ENCODE data around the gene HSPA1A.
"Not testable (repeated sequence)": the region's sequence is repeated elsewhere in the genome, so short reads cannot be mapped to it uniquely, and the experiment has no call there.

The HSPA1A gene

GRCh38 chr6:31808599-31808998 lies 6.7 kb upstream of the HSPA1A start:
- not testable (repeated sequence) for H3K27me3 Mint-ChIP-seq; ATAC-seq (replicated peaks); DNase-seq; H3K27ac Mint-ChIP-seq; H3K9me3 Mint-ChIP-seq
- Mint-ChIP-seq H3K36me3 (ENCODE audit: insufficient read depth) (peaks cover 21% of the 10 kb centered on the region), H3K4me3 (peak overlapping the region in 1 of 2 donors; percentile 17), H3K4me1 (ENCODE audit: low read depth in 2 of 2) (peaks cover 26 to 28% of the 10 kb centered on the region in 2 donors)

GRCh38 chr6:31811645-31812044 lies 3.7 kb upstream of the HSPA1A start:
- no peaks in the 10 kb centered on the region for H3K9me3 Mint-ChIP-seq

GRCh38 chr6:31813465-31813849 lies 1.9 kb upstream of the HSPA1A start:
- H3K4me3 Mint-ChIP-seq: peak overlapping the region; percentile 94 to 97
- H3K36me3 Mint-ChIP-seq (ENCODE audit: insufficient read depth): peaks cover 19% of the 10 kb centered on the region
- DNase-seq (no peak), ATAC-seq (replicated peaks) (no peak)
- peaks cover 29 to 34% of the 10 kb centered on the region in 2 donors for H3K4me1 Mint-ChIP-seq (ENCODE audit: low read depth in 2 of 2)
- H3K9me3 Mint-ChIP-seq: no peaks in the 10 kb centered on the region
- H3K27ac Mint-ChIP-seq: peak overlapping the region; percentile 65 to 86
- H3K27me3 Mint-ChIP-seq: no peaks in the 10 kb centered on the region

More at GRCh38 chr6:31811645-31812044, 3.7 kb upstream of the HSPA1A start:
- ATAC-seq (replicated peaks) (no peak), DNase-seq (no peak)
- Mint-ChIP-seq H3K4me3 (no peak overlapping the region), H3K27me3 (no peaks in the 10 kb centered on the region), H3K4me1 (ENCODE audit: low read depth in 2 of 2) (peaks cover 24 to 28% of the 10 kb centered on the region in 2 donors), H3K27ac (no peak overlapping the region), H3K36me3 (ENCODE audit: insufficient read depth) (peaks cover 14% of the 10 kb centered on the region)

- H3K4me1 Mint-ChIP-seq (ENCODE audit: low read depth in 2 of 2): peaks cover 33 to 40% of the 10 kb centered on the region in 2 donors
- DNase-seq: peak in 1 of 3 experiments; percentile 24
- H3K27me3 Mint-ChIP-seq: no peaks in the 10 kb centered on the region
- no peaks in the 10 kb centered on the region for H3K9me3 Mint-ChIP-seq
- H3K27ac Mint-ChIP-seq: peak overlapping the region; percentile 79 to 95
- H3K36me3 Mint-ChIP-seq (ENCODE audit: insufficient read depth): peaks cover 16% of the 10 kb centered on the region
- peak; percentile 56 for ATAC-seq (replicated peaks)
- peak overlapping the region; percentile 94 to 97 for H3K4me3 Mint-ChIP-seq
Observed at GRCh38 chr6:31814677-31815024, 692 bp upstream of the HSPA1A start.

GRCh38 chr6:31817133-31817928 lies 2.0 kb downstream of the HSPA1A start:
- not testable (repeated sequence) for DNase-seq, H3K9me3 Mint-ChIP-seq, H3K27me3 Mint-ChIP-seq
- Mint-ChIP-seq H3K27ac (peak overlapping the region; percentile 72 to 82), H3K4me3 (peak overlapping the region; percentile 85 to 86), H3K36me3 (ENCODE audit: insufficient read depth) (peaks cover 19% of the 10 kb centered on the region), H3K4me1 (ENCODE audit: low read depth in 2 of 2) (peaks cover 41 to 48% of the 10 kb centered on the region in 2 donors)
- peak; percentile 54 for ATAC-seq (replicated peaks)

GRCh38 chr6:31817929-31818511 lies 2.7 kb downstream of the HSPA1A start:
- Mint-ChIP-seq H3K36me3 (ENCODE audit: insufficient read depth) (peaks cover 22% of the 10 kb centered on the region), H3K27ac (peak overlapping the region; percentile 72 to 82), H3K4me1 (ENCODE audit: low read depth in 2 of 2) (peaks cover 38 to 48% of the 10 kb centered on the region in 2 donors), H3K4me3 (peak overlapping the region; percentile 85 to 86)
- ATAC-seq (replicated peaks); DNase-seq; H3K9me3 Mint-ChIP-seq; H3K27me3 Mint-ChIP-seq: not testable (repeated sequence)

- Mint-ChIP-seq H3K4me3 (peak overlapping the region in 1 of 2 donors; percentile 95), H3K27ac (peak overlapping the region in 1 of 2 donors; percentile 36), H3K27me3 (no peaks in the 10 kb centered on the region), H3K9me3 (no peaks in the 10 kb centered on the region), H3K36me3 (ENCODE audit: insufficient read depth) (peaks cover 25% of the 10 kb centered on the region), H3K4me1 (ENCODE audit: low read depth in 2 of 2) (peaks cover 30 to 36% of the 10 kb centered on the region in 2 donors)
- DNase-seq (no peak), ATAC-seq (replicated peaks) (no peak)
Observed at GRCh38 chr6:31819871-31820299, 4.5 kb downstream of the HSPA1A start.

GRCh38 chr6:31820399-31820798 lies 5.1 kb downstream of the HSPA1A start:
- peaks cover 25% of the 10 kb centered on the region for H3K36me3 Mint-ChIP-seq (ENCODE audit: insufficient read depth)
- not testable (repeated sequence) for H3K27ac Mint-ChIP-seq

GRCh38 chr6:31821301-31822035 lies 6.1 kb downstream of the HSPA1A start:
- Mint-ChIP-seq H3K27me3 (no peaks in the 10 kb centered on the region), H3K4me1 (ENCODE audit: low read depth in 2 of 2) (peaks cover 28 to 46% of the 10 kb centered on the region in 2 donors), H3K9me3 (no peaks in the 10 kb centered on the region), H3K4me3 (peak overlapping the region; percentile 89 to 95), H3K36me3 (ENCODE audit: insufficient read depth) (peaks cover 21% of the 10 kb centered on the region), H3K27ac (peak overlapping the region; percentile 95 to 98)
- ATAC-seq (replicated peaks) (peak; percentile 23), DNase-seq (no peak)

More at GRCh38 chr6:31820399-31820798, 5.1 kb downstream of the HSPA1A start:
- ATAC-seq (replicated peaks); H3K9me3 Mint-ChIP-seq; DNase-seq; H3K27me3 Mint-ChIP-seq: not testable (repeated sequence)
- Mint-ChIP-seq H3K4me3 (peak overlapping the region; percentile 89 to 95), H3K4me1 (ENCODE audit: low read depth in 2 of 2) (peaks cover 28 to 38% of the 10 kb centered on the region in 2 donors)

- Mint-ChIP-seq H3K36me3 (ENCODE audit: insufficient read depth) (peaks cover 23% of the 10 kb centered on the region), H3K27ac (peak overlapping the region; percentile 95 to 98), H3K4me3 (peak overlapping the region; percentile 89 to 95), H3K27me3 (no peaks in the 10 kb centered on the region), H3K9me3 (no peaks in the 10 kb centered on the region), H3K4me1 (ENCODE audit: low read depth in 2 of 2) (peaks cover 35 to 52% of the 10 kb centered on the region in 2 donors)
- DNase-seq (peak; percentile 37 to 47 (median 41)), ATAC-seq (replicated peaks) (peak; percentile 51)
Observed at GRCh38 chr6:31822036-31822821, 6.9 kb downstream of the HSPA1A start.

GRCh38 chr6:31823592-31824196 lies 8.4 kb downstream of the HSPA1A start:
- peak overlapping the region in 1 of 2 donors; percentile 21 for H3K4me3 Mint-ChIP-seq
- H3K27ac Mint-ChIP-seq: peak overlapping the region; percentile 35 to 95
- not testable (repeated sequence) for ATAC-seq (replicated peaks); H3K27me3 Mint-ChIP-seq; H3K9me3 Mint-ChIP-seq; DNase-seq
- H3K36me3 Mint-ChIP-seq (ENCODE audit: insufficient read depth): peaks cover 21% of the 10 kb centered on the region
- H3K4me1 Mint-ChIP-seq (ENCODE audit: low read depth in 2 of 2): peaks cover 28 to 40% of the 10 kb centered on the region in 2 donors

GRCh38 chr6:31825553-31825952 lies 10.2 kb downstream of the HSPA1A start:
- ATAC-seq (replicated peaks) (no peak), DNase-seq (no peak)
- Mint-ChIP-seq H3K27me3 (no peaks in the 10 kb centered on the region), H3K27ac (peak overlapping the region; percentile 96 to 97), H3K9me3 (no peaks in the 10 kb centered on the region), H3K36me3 (ENCODE audit: insufficient read depth) (peaks cover 21% of the 10 kb centered on the region), H3K4me3 (peak overlapping the region; percentile 96 to 97), H3K4me1 (ENCODE audit: low read depth in 2 of 2) (peaks cover 25 to 46% of the 10 kb centered on the region in 2 donors)

Measured in effector memory CD8-positive, alpha-beta T cell (primary cell).